Hepatocyte (in vitro differentiated cells): Measurements from ENCODE around the gene LRP1B.

Experiments
- EZH2 ChIP-seq: fragments of 200-600 bp; sonication (generic); IDR thresholded peaks from 2 replicates; pipeline ENCODE4 v1.6.1; 2016; ENCODE audit warnings: antibody characterized with exemption, mild to moderate bottlenecking, borderline replicate concordance
- EZH2phosphoT487 ChIP-seq: fragments of 200-600 bp; sonication (generic); IDR thresholded peaks from one replicate; pipeline ENCODE4 v1.6.1; 2018; ENCODE audit warnings: antibody characterized with exemption, mild to moderate bottlenecking, low read depth, moderate library complexity; ENCODE audit not compliant: unreplicated experiment, severe bottlenecking
- TF ChIP-seq, protein P1 (sequence below): fragments of 200-600 bp; sonication (generic); IDR thresholded peaks from 2 replicates; pipeline ENCODE4 v1.5.1; 2016; ENCODE audit warnings: antibody characterized with exemption, mild to moderate bottlenecking; ENCODE audit not compliant: poor library complexity

GRCh38 chr2:140929849-140930248 is 1201.0 kb downstream of the LRP1B start:
- TF ChIP-seq, protein P1, sequence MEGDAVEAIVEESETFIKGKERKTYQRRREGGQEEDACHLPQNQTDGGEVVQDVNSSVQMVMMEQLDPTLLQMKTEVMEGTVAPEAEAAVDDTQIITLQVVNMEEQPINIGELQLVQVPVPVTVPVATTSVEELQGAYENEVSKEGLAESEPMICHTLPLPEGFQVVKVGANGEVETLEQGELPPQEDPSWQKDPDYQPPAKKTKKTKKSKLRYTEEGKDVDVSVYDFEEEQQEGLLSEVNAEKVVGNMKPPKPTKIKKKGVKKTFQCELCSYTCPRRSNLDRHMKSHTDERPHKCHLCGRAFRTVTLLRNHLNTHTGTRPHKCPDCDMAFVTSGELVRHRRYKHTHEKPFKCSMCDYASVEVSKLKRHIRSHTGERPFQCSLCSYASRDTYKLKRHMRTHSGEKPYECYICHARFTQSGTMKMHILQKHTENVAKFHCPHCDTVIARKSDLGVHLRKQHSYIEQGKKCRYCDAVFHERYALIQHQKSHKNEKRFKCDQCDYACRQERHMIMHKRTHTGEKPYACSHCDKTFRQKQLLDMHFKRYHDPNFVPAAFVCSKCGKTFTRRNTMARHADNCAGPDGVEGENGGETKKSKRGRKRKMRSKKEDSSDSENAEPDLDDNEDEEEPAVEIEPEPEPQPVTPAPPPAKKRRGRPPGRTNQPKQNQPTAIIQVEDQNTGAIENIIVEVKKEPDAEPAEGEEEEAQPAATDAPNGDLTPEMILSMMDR: no peak
- no peak for TF ChIP-seq EZH2
- TF ChIP-seq EZH2phosphoT487: no peak
